HG03342 (cell line): ENCODE measurements around the gene NCF1.
A peak's percentile ranks its signal among the peaks of the same experiment; 100 is the strongest.
"Not testable (repeated sequence)": the region's sequence is repeated elsewhere in the genome, so short reads cannot be mapped to it uniquely, and the experiment has no call there.

Experiments used
- ATAC-seq: cut with Tn5 transposase; IDR thresholded peaks from one replicate; pipeline ENCODE4 v1.9.1; 2021; ENCODE audit warnings: mild to moderate bottlenecking, moderate library complexity; ENCODE audit not compliant: unreplicated experiment

NCF1 gene

GRCh38 chr7:74773760-74774750 lies at the start of gene NCF1:
NCF1 (plus strand) TSS chr7:74774011; CDS start chr7:74774032, 21 bp downstream.
- ATAC-seq, result peak; percentile 85

- ATAC-seq, result no peak
Observed at GRCh38 chr7:74725840-74726239, 48.0 kb upstream of the NCF1 start.

DNA sequence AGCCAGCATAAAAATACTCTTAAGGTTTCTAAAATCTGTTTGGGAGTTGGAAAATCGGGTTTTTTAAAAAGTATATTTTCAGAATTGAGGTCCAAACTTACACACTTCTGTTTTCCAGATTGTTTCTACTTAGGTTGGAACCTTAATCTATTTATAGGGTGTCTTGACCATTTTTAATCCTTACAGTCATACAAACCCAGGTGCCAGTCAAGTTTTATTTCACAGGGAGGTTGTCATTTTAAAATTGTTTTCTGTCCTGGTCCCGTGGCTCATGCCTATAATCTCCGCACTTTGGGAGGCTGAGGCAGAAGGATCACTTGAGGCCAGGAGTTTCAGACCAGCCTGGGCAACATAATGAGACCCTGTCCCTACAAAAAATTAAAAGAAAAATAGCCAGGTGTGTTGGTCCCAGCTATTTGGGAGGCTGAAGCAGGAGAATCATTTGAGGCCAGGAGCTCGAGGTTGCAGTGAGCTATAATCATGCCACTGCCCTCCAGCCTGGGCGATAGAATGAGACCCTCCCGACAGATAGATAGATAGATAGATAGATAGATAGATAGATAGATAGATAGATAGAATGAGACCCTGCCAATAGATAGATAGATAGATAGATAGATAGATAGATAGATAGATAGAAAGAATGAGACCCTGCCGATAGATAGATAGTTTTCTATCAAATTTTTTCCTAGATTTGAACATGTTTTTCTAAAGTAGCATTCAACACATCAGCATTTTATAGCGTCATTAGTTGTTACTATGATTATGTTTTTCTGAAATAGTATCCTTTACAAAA lies 47.3 kb upstream of the NCF1 start:
- no peak for ATAC-seq

- ATAC-seq, result not testable (repeated sequence)
Observed at GRCh38 chr7:74728686-74729085, 45.1 kb upstream of the NCF1 start.

- ATAC-seq, result not testable (repeated sequence)
Observed at GRCh38 chr7:74730186-74730585, 43.6 kb upstream of the NCF1 start.

GRCh38 chr7:74739974-74740703 lies 33.7 kb upstream of the NCF1 start:
- not testable (repeated sequence) for ATAC-seq

DNA sequence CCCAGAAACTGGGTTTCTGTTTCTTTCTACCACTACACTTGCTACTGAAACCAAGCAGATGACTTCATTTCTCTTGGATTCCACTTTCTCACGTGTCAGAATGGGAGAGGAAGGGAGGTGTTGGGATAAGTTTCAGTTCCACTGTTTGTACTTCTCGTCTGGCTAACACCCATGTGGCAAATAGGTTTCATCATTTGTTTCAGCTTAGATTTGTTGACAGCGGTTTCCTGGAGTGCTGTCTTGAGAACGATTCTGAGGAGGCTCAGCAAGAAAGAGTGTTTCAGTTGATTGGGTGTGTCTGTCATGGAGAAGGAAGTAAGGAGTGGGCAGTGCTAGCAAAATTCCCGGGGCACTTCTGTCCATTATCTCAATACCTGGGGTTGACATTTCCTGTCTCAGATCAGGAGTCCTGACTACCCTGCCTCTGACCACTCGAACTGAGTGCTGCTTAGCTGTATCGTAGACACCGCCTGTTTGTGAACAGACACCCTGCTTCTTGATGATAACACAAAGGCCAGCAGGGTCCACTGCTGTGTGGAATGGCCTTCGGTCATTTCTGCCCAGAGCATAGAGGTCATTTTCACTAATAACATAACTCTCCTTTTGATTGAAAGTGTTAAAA lies 29.8 kb upstream of the NCF1 start:
- not testable (repeated sequence) for ATAC-seq

DNA sequence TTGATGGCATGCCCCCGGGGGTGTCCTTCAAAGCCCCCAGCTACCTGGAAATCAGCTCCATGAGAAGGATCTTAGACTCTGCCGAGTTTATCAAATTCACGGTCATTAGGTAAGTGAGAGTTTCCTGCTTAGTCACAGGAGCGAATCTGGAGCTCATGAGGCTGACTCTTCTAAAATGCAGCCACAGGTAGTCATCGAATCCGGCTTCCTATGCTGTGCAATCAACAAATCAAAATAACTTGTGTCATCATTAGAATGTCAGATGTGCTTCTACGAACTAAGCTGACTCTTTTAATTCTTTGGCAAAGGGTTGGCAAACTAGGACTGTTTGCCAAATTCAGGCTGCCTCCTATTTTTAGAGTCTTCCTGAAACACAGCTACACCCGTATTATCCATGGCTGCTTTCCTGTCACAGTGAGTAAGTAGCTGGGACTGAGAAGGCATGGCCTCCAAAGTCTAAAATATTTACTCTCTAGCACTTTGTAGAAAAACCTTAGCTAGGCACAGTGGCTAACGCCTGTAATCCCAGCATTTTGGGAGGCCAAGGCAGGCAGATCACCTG lies 19.8 kb upstream of the NCF1 start:
- ATAC-seq, result not testable (repeated sequence)

- ATAC-seq, result not testable (repeated sequence)
Observed at GRCh38 chr7:74756673-74757072, 17.1 kb upstream of the NCF1 start.

DNA sequence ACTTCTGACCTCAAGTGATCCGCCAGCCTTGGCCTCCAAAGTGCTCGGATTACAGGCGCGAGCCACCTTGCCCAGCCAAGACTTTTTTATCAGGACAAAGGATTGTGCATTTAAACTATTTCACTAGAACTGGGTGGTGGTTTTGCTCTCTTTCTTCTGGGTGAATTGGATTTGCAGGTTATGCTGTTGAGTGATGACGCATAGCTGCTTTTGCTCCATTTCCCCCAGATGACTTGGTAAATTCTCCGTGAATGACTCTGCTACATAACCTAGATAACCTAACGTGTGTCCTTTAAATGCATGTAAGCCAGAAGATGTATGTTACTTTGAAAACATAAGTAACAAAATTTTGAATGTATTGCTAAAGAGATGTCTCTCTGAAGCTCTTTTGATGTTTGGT lies 15.5 kb upstream of the NCF1 start:
- ATAC-seq, result not testable (repeated sequence)

DNA sequence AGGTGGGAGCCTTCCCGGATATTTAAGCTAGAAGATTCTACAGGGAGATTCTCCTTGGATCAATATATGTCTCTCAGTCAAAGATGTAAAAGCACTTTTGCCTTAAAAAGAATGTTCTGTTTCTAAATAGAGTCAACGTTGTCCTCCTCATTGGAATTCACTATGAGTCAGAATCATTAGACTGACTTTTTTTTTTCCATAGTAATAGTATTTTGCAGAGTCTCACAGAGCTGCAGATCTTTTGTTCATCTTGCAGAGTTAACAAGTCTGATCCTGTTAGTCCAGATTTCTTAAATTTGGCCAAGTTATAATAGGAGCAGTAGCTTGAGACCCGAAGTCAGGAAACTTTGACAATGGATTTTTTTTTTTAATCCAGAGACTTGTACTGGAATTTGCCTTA lies 14.8 kb upstream of the NCF1 start:
- not testable (repeated sequence) for ATAC-seq

- ATAC-seq, result peak; percentile 30
Observed at GRCh38 chr7:74765205-74765918, 8.4 kb upstream of the NCF1 start.

DNA sequence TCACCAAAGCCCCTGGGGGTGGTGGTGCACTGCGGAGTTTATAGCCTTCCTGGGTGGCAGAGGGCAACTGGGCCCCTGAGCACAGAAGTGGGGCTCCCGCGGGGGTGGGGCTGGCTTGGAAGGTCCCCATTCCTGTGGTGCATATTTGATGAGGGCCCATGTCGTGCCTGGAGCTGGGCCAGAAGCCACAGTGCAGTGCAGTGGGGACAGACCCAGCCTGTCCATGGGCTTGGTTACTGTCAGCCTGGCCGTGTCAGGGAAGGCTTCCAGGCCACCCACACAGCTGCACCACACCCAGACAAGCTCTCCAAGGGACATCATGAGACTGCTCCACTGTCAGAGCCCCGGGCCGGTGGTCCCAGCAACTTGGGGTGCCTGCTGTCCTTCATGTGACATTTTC lies 7.3 kb upstream of the NCF1 start:
- not testable (repeated sequence) for ATAC-seq

- ATAC-seq, result not testable (repeated sequence)
Observed at GRCh38 chr7:74766991-74767390, 6.8 kb upstream of the NCF1 start.

GRCh38 chr7:74770062-74770461 lies 3.7 kb upstream of the NCF1 start:
- not testable (repeated sequence) for ATAC-seq

- not testable (repeated sequence) for ATAC-seq
Observed at GRCh38 chr7:74772093-74772492, 1.7 kb upstream of the NCF1 start.

- ATAC-seq, result peak; percentile 31
Observed at GRCh38 chr7:74775111-74775510, 1.3 kb downstream of the NCF1 start.

GRCh38 chr7:74779053-74779452 lies 5.2 kb downstream of the NCF1 start:
- not testable (repeated sequence) for ATAC-seq

DNA sequence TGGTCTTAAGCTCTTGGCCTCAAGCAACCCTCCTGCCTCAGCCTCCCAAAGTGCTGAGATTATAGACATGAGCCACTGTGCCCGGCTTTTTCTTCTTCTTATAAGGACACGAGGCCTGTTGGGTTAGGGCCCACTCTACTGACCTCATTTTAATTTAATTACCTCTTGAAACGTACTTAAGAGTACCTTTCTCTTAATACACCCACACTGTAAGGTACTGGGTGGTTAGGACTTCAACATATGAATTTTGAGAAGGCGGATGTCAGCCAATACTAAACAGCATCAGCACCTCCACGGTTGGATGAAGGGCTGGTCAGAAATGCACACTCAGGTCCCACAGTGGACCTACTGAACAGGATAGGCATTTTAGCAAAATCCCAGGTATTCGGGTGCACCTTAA lies 7.9 kb downstream of the NCF1 start:
- ATAC-seq, result not testable (repeated sequence)
